ENCODE results near the gene STARD13. TPM values are rescaled to one million over a fixed set of nuclear protein-coding genes. Genes with fewer than 3 reads are reported as not detected.

Gene STARD13
- total RNA-seq, 1 donor: 11.0 TPM

- peak overlapping the region; percentile 37 for H3K4me3 ChIP-seq (ENCODE audit: low read depth, low read length)
- DNase-seq (ENCODE audit: low read depth): peak; percentile 95
- no peak for TF ChIP-seq CTCF (IDR thresholded peaks at IDR 0.05; ENCODE audit: insufficient read depth, low read length)
Measured at GRCh38 chr13:33251131-33251661, 34.4 kb downstream of the STARD13 start.

DNA sequence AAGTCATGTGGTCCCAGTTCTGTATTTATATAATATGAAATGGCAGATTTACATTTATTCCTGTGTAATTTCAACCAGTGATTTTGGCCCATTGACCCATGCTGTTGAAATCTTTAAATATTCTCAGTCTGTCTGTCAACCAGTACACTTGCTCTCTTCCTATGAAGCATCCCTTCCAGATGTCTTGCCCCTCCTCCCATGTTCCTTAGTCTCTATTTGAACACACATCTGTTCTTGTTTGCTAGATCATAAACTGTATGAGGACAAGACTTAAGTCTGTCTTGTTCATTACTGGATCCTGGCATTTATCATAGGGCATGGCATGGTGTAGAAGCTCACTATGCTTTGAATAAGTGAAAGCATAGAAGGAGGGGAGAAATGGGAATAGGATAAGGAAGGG is 34.9 kb downstream of the STARD13 start:
- peak; percentile 22 for DNase-seq (ENCODE audit: low read depth)
- no peak for TF ChIP-seq CTCF (IDR thresholded peaks at IDR 0.05; ENCODE audit: insufficient read depth, low read length)
- no peak overlapping the region for H3K4me3 ChIP-seq (ENCODE audit: low read depth, low read length)

DNA sequence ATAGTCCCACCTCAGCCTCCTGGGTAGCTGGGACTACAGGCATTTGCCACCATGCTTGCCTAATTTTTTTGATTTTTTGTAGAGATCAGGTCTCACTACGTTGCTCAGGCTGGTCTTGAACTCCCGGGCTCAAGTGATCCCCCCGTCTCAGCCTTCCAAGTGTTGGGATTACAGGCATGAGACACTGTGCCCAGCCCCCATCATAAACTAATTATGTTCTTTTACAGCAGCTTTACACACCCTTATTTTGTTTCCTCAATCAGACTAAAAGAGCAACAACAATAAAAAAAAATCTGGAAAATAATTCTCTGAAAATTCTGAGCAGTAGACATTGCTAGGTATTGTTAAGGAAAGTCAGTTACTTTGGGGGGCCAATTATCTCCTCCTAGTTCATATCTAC is 35.7 kb downstream of the STARD13 start:
- no peak for TF ChIP-seq CTCF (IDR thresholded peaks at IDR 0.05; ENCODE audit: insufficient read depth, low read length)
- no peak for DNase-seq (ENCODE audit: low read depth)
- no peak overlapping the region for H3K4me3 ChIP-seq (ENCODE audit: low read depth, low read length)

DNA sequence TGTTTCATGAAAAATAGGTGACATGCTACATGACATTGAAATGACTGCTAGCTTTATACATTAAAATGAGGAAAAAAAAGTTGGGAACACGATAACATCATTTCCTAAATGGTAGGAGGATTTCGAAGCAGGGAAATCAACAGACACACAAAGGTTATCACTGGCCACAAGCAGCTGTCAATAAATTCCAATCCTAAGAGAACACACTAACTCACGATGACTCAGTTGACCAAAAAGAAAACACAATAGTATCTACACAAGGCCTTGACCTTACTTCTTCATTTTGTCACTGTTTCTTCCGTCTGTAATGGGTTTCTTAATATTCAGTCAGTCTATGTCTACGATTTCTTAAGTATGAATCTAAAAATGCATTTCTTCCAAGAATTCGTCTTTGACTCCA is 36.5 kb downstream of the STARD13 start:
- peak; percentile 18 for DNase-seq (ENCODE audit: low read depth)
- TF ChIP-seq CTCF (IDR thresholded peaks at IDR 0.05; ENCODE audit: insufficient read depth, low read length): no peak
- no peak overlapping the region for H3K4me3 ChIP-seq (ENCODE audit: low read depth, low read length)

- no peak for TF ChIP-seq CTCF (IDR thresholded peaks at IDR 0.05; ENCODE audit: insufficient read depth, low read length)
- no peak for DNase-seq (ENCODE audit: low read depth)
- no peak overlapping the region for H3K4me3 ChIP-seq (ENCODE audit: low read depth, low read length)
Measured at GRCh38 chr13:33245505-33246158, 39.9 kb downstream of the STARD13 start.

GRCh38 chr13:33244907-33245287 is 40.7 kb downstream of the STARD13 start:
- DNase-seq (ENCODE audit: low read depth): no peak
- no peak overlapping the region for H3K4me3 ChIP-seq (ENCODE audit: low read depth, low read length)
- TF ChIP-seq CTCF (IDR thresholded peaks at IDR 0.05; ENCODE audit: insufficient read depth, low read length): no peak

All from fibroblast of the aortic adventitia (primary cell).